ENCODE measurements around the gene CDH26.

The CDH26 gene

GRCh38 chr20:59938221-59938620, 20.0 kb upstream of the CDH26 start:
- no peak overlapping the region for H3K9ac ChIP-seq (ENCODE audit: low read length)
- H2AFZ ChIP-seq (ENCODE audit: low read length) = no peak overlapping the region
- H3K9me3 ChIP-seq (replicated peaks; ENCODE audit: insufficient read depth, low read length) = no peaks in the 10 kb centered on the region
- no peak overlapping the region for H3K27ac ChIP-seq (ENCODE audit: low read length)
- H3K4me1 ChIP-seq (ENCODE audit: low read length) = 0 out of 2 replicates have a peak, but pooled peaks cover 8% of the 10 kb centered on the region
- peaks cover 19% of the 10 kb centered on the region; the same call in 1 of the 2 replicates for H3K79me2 ChIP-seq (ENCODE audit: low read length)
- H3K27me3 ChIP-seq (replicated peaks; ENCODE audit: insufficient read depth, low read length) = no peaks in the 10 kb centered on the region
- no peak overlapping the region for H3K4me3 ChIP-seq (ENCODE audit: low read length)
- TF ChIP-seq CTCF (IDR thresholded peaks at IDR 0.05; ENCODE audit: low read length) (no peak), EZH2 (optimal IDR thresholded peaks at IDR 0.05; ENCODE audit: low read depth, low read length) (no peak), EZH2phosphoT487 (IDR thresholded peaks at IDR 0.05; ENCODE audit: low read length) (no peak)
- H4K20me1 ChIP-seq (ENCODE audit: insufficient read depth, low read length) = no peaks in the 10 kb centered on the region
- peaks cover 9% of the 10 kb centered on the region; the same call in 1 of the 2 replicates for H3F3A ChIP-seq (ENCODE audit: insufficient read depth, low read length)
- no peak for DNase-seq
- no peaks in the 10 kb centered on the region for H3K36me3 ChIP-seq (replicated peaks; ENCODE audit: insufficient read depth, low read length)
- no peak overlapping the region for H3K4me2 ChIP-seq (ENCODE audit: low read depth, low read length)
- H3K9me2 ChIP-seq (replicated peaks; ENCODE audit: insufficient read depth, low read length) = no peaks in the 10 kb centered on the region

- Histone ChIP-seq H4K20me1 (ENCODE audit: insufficient read depth, low read length) (no peaks in the 10 kb centered on the region), H3K4me1 (ENCODE audit: low read length) (0 out of 2 replicates have a peak, but pooled peaks cover 8% of the 10 kb centered on the region), H3K9me2 (replicated peaks; ENCODE audit: insufficient read depth, low read length) (no peaks in the 10 kb centered on the region), H3K27me3 (replicated peaks; ENCODE audit: insufficient read depth, low read length) (no peaks in the 10 kb centered on the region), H2AFZ (ENCODE audit: low read length) (no peak overlapping the region), H3K36me3 (replicated peaks; ENCODE audit: insufficient read depth, low read length) (peaks cover 2% of the 10 kb centered on the region), H3K27ac (ENCODE audit: low read length) (no peak overlapping the region), H3F3A (ENCODE audit: insufficient read depth, low read length) (peaks cover 9% of the 10 kb centered on the region; the same call in 1 of the 2 replicates), H3K9me3 (replicated peaks; ENCODE audit: insufficient read depth, low read length) (no peaks in the 10 kb centered on the region), H3K4me3 (ENCODE audit: low read length) (no peak overlapping the region), H3K4me2 (ENCODE audit: low read depth, low read length) (no peak overlapping the region), H3K79me2 (ENCODE audit: low read length) (peaks cover 19% of the 10 kb centered on the region; the same call in 1 of the 2 replicates), H3K9ac (ENCODE audit: low read length) (no peak overlapping the region)
- no peak for DNase-seq
- TF ChIP-seq CTCF (IDR thresholded peaks at IDR 0.05; ENCODE audit: low read length) = no peak
- no peak for TF ChIP-seq EZH2phosphoT487 (IDR thresholded peaks at IDR 0.05; ENCODE audit: low read length)
- TF ChIP-seq EZH2 (optimal IDR thresholded peaks at IDR 0.05; ENCODE audit: low read depth, low read length) = no peak
Measured at GRCh38 chr20:59938696-59939051, 19.5 kb upstream of the CDH26 start.

- Histone ChIP-seq H3K79me2 (ENCODE audit: low read length) (peaks cover 19% of the 10 kb centered on the region; the same call in 1 of the 2 replicates), H3K4me2 (ENCODE audit: low read depth, low read length) (peak overlapping the region; percentile 71; the same call in 1 of the 2 replicates), H3F3A (ENCODE audit: insufficient read depth, low read length) (peaks cover 9% of the 10 kb centered on the region; the same call in 1 of the 2 replicates), H3K27ac (ENCODE audit: low read length) (no peak overlapping the region; the same call in 1 of the 2 replicates), H3K9ac (ENCODE audit: low read length) (peak overlapping the region; percentile 60; the same call in 1 of the 2 replicates), H4K20me1 (ENCODE audit: insufficient read depth, low read length) (no peaks in the 10 kb centered on the region), H3K9me2 (replicated peaks; ENCODE audit: insufficient read depth, low read length) (no peaks in the 10 kb centered on the region), H2AFZ (ENCODE audit: low read length) (peak overlapping the region; percentile 96), H3K36me3 (replicated peaks; ENCODE audit: insufficient read depth, low read length) (peaks cover 5% of the 10 kb centered on the region), H3K27me3 (replicated peaks; ENCODE audit: insufficient read depth, low read length) (no peaks in the 10 kb centered on the region), H3K9me3 (replicated peaks; ENCODE audit: insufficient read depth, low read length) (no peaks in the 10 kb centered on the region), H3K4me3 (ENCODE audit: low read length) (peak overlapping the region; percentile 81), H3K4me1 (ENCODE audit: low read length) (0 out of 2 replicates have a peak, but pooled peaks cover 8% of the 10 kb centered on the region)
- no peak for DNase-seq
- TF ChIP-seq EZH2 (optimal IDR thresholded peaks at IDR 0.05; ENCODE audit: low read depth, low read length) = no peak
- TF ChIP-seq EZH2phosphoT487 (IDR thresholded peaks at IDR 0.05; ENCODE audit: low read length) = no peak
- no peak for TF ChIP-seq CTCF (IDR thresholded peaks at IDR 0.05; ENCODE audit: low read length)
Measured at GRCh38 chr20:59939052-59939878, 19.0 kb upstream of the CDH26 start.
